Activated naive CD4-positive, alpha-beta T cell treated with anti-CD3 and anti-CD28 coated beads, Interleukin-2, amount 50 U/mL, for 24 hours (primary cell): ENCODE data around the gene NTSR1.
"Not testable (repeated sequence)": the region's sequence is repeated elsewhere in the genome, so short reads cannot be mapped to it uniquely, and the experiment has no call there.

Source experiments
- H3K27ac Mint-ChIP-seq: one replicate; pipeline ENCODE4 v1.8.0; 2021; ENCODE audit warnings: mild to moderate bottlenecking, mixed read lengths
- H3K27me3 Mint-ChIP-seq: one replicate; pipeline ENCODE4 v1.8.0; 2021; ENCODE audit warnings: mixed read lengths
- H3K36me3 Mint-ChIP-seq: one replicate; pipeline ENCODE4 v1.8.0; 2021; ENCODE audit warnings: mixed read lengths
- H3K4me1 Mint-ChIP-seq: one replicate; pipeline ENCODE4 v1.8.0; 2021; ENCODE audit warnings: mixed read lengths
- H3K4me3 Mint-ChIP-seq: one replicate; pipeline ENCODE4 v1.8.0; 2021; ENCODE audit warnings: mild to moderate bottlenecking, mixed read lengths
- H3K9me3 Mint-ChIP-seq: one replicate; pipeline ENCODE4 v1.8.0; 2021; ENCODE audit warnings: mixed read lengths

NTSR1 gene

GRCh38 chr20:62668441-62669027, 40.1 kb upstream of the NTSR1 start:
- Mint-ChIP-seq H3K4me3 (no peak overlapping the region), H3K36me3 (peaks cover 4% of the 10 kb centered on the region), H3K4me1 (peaks cover 3% of the 10 kb centered on the region), H3K27me3 (no peaks in the 10 kb centered on the region), H3K9me3 (no peaks in the 10 kb centered on the region), H3K27ac (no peak overlapping the region)

- Mint-ChIP-seq H3K36me3 (peaks cover 4% of the 10 kb centered on the region), H3K27ac (no peak overlapping the region), H3K4me3 (no peak overlapping the region), H3K27me3 (no peaks in the 10 kb centered on the region), H3K9me3 (no peaks in the 10 kb centered on the region), H3K4me1 (peaks cover 3% of the 10 kb centered on the region)
Observed at GRCh38 chr20:62669249-62669648, 39.4 kb upstream of the NTSR1 start.

GRCh38 chr20:62670156-62670555, 38.5 kb upstream of the NTSR1 start:
- Mint-ChIP-seq H3K36me3 (peaks cover 2% of the 10 kb centered on the region), H3K4me1 (peaks cover 3% of the 10 kb centered on the region), H3K9me3 (no peaks in the 10 kb centered on the region), H3K27ac (no peak overlapping the region), H3K27me3 (no peaks in the 10 kb centered on the region), H3K4me3 (no peak overlapping the region)

- Mint-ChIP-seq H3K4me3 (no peak overlapping the region), H3K27me3 (no peaks in the 10 kb centered on the region), H3K9me3 (no peaks in the 10 kb centered on the region), H3K27ac (no peak overlapping the region), H3K36me3 (peaks cover 2% of the 10 kb centered on the region), H3K4me1 (peaks cover 3% of the 10 kb centered on the region)
Observed at GRCh38 chr20:62670998-62671397, 37.6 kb upstream of the NTSR1 start.

GRCh38 chr20:62671765-62672164, 36.9 kb upstream of the NTSR1 start:
- Mint-ChIP-seq H3K9me3 (no peaks in the 10 kb centered on the region), H3K36me3 (peaks cover 2% of the 10 kb centered on the region), H3K4me3 (no peak overlapping the region), H3K27me3 (no peaks in the 10 kb centered on the region), H3K27ac (no peak overlapping the region), H3K4me1 (peaks cover 3% of the 10 kb centered on the region)

GRCh38 chr20:62674370-62674769, 34.3 kb upstream of the NTSR1 start:
- Mint-ChIP-seq H3K9me3 (no peaks in the 10 kb centered on the region), H3K4me1 (peaks cover 5% of the 10 kb centered on the region), H3K4me3 (no peak overlapping the region), H3K27ac (no peak overlapping the region), H3K36me3 (no peaks in the 10 kb centered on the region), H3K27me3 (no peaks in the 10 kb centered on the region)

GRCh38 chr20:62675156-62675876, 33.3 kb upstream of the NTSR1 start:
- no peak overlapping the region for H3K27ac Mint-ChIP-seq
- no peak overlapping the region for H3K4me3 Mint-ChIP-seq
- no peaks in the 10 kb centered on the region for H3K27me3 Mint-ChIP-seq
- peaks cover 1% of the 10 kb centered on the region for H3K36me3 Mint-ChIP-seq
- peaks cover 5% of the 10 kb centered on the region for H3K4me1 Mint-ChIP-seq
- H3K9me3 Mint-ChIP-seq: no peaks in the 10 kb centered on the region

GRCh38 chr20:62675877-62676260, 32.8 kb upstream of the NTSR1 start:
- Mint-ChIP-seq H3K9me3 (no peaks in the 10 kb centered on the region), H3K4me3 (no peak overlapping the region), H3K4me1 (peaks cover 5% of the 10 kb centered on the region), H3K27me3 (no peaks in the 10 kb centered on the region), H3K27ac (no peak overlapping the region), H3K36me3 (peaks cover 1% of the 10 kb centered on the region)

GRCh38 chr20:62676976-62677375, 31.7 kb upstream of the NTSR1 start:
- H3K27ac Mint-ChIP-seq: no peak overlapping the region
- no peaks in the 10 kb centered on the region for H3K9me3 Mint-ChIP-seq
- H3K27me3 Mint-ChIP-seq: no peaks in the 10 kb centered on the region
- H3K4me1 Mint-ChIP-seq: peaks cover 5% of the 10 kb centered on the region
- H3K36me3 Mint-ChIP-seq: peaks cover 1% of the 10 kb centered on the region
- H3K4me3 Mint-ChIP-seq: no peak overlapping the region

- Mint-ChIP-seq H3K4me3 (no peak overlapping the region), H3K27ac (no peak overlapping the region), H3K36me3 (peaks cover 1% of the 10 kb centered on the region), H3K27me3 (no peaks in the 10 kb centered on the region), H3K9me3 (no peaks in the 10 kb centered on the region), H3K4me1 (peaks cover 5% of the 10 kb centered on the region)
Observed at GRCh38 chr20:62677678-62678077, 31.0 kb upstream of the NTSR1 start.

- Mint-ChIP-seq H3K27me3 (no peaks in the 10 kb centered on the region), H3K4me1 (peaks cover 5% of the 10 kb centered on the region), H3K36me3 (peaks cover 1% of the 10 kb centered on the region), H3K9me3 (no peaks in the 10 kb centered on the region), H3K4me3 (no peak overlapping the region), H3K27ac (no peak overlapping the region)
Observed at GRCh38 chr20:62678553-62678952, 30.1 kb upstream of the NTSR1 start.

GRCh38 chr20:62679978-62680589, 28.6 kb upstream of the NTSR1 start:
- H3K36me3 Mint-ChIP-seq: peaks cover 1% of the 10 kb centered on the region
- no peaks in the 10 kb centered on the region for H3K27me3 Mint-ChIP-seq
- no peak overlapping the region for H3K4me3 Mint-ChIP-seq
- H3K4me1 Mint-ChIP-seq: peaks cover 5% of the 10 kb centered on the region
- no peak overlapping the region for H3K27ac Mint-ChIP-seq
- no peaks in the 10 kb centered on the region for H3K9me3 Mint-ChIP-seq

- H3K9me3 Mint-ChIP-seq: no peaks in the 10 kb centered on the region
- H3K4me3 Mint-ChIP-seq: no peak overlapping the region
- H3K27ac Mint-ChIP-seq: no peak overlapping the region
- H3K27me3 Mint-ChIP-seq: peaks cover 2% of the 10 kb centered on the region
- peaks cover 1% of the 10 kb centered on the region for H3K36me3 Mint-ChIP-seq
- H3K4me1 Mint-ChIP-seq: peaks cover 19% of the 10 kb centered on the region
Observed at GRCh38 chr20:62682912-62683517, 25.6 kb upstream of the NTSR1 start.

GRCh38 chr20:62683660-62684322, 24.8 kb upstream of the NTSR1 start:
- not testable (repeated sequence) for H3K27ac Mint-ChIP-seq, H3K36me3 Mint-ChIP-seq, H3K9me3 Mint-ChIP-seq, H3K4me3 Mint-ChIP-seq, H3K27me3 Mint-ChIP-seq
- H3K4me1 Mint-ChIP-seq: peaks cover 15% of the 10 kb centered on the region

- H3K27ac Mint-ChIP-seq: no peak overlapping the region
- H3K36me3 Mint-ChIP-seq: no peaks in the 10 kb centered on the region
- peaks cover 15% of the 10 kb centered on the region for H3K4me1 Mint-ChIP-seq
- no peaks in the 10 kb centered on the region for H3K9me3 Mint-ChIP-seq
- H3K27me3 Mint-ChIP-seq: peaks cover 2% of the 10 kb centered on the region
- no peak overlapping the region for H3K4me3 Mint-ChIP-seq
Observed at GRCh38 chr20:62684981-62685380, 23.7 kb upstream of the NTSR1 start.
